Right atrium auricular region (tissue), 2 donors: Measurements from ENCODE around the gene FANCC. TPM values are rescaled to one million over a fixed set of nuclear protein-coding genes. Genes with fewer than 3 reads are reported as not detected.

Source experiments
- DNase-seq: peaks from one replicate; pipeline ENCODE4 v3.0.0-alpha.2; 2019; ENCODE audit warnings: low spot score
- H3K27ac ChIP-seq, 2 donors: fragments of 200-600 bp; sonication (generic); 1 replicate in 1 of 2; 2 replicates in 1 of 2; pipeline ENCODE4 v1.5.1; 2016 to 2019
- H3K27me3 ChIP-seq, 2 donors: fragments of 200-600 bp; sonication (generic); one replicate each; pipeline versions ENCODE4 v1.5.1 to v1.6.0; 2017 to 2019
- H3K36me3 ChIP-seq: fragments of 200-600 bp; sonication (generic); one replicate; pipeline ENCODE4 v1.5.1; 2016
- H3K4me1 ChIP-seq, 2 donors: fragments of 200-600 bp; sonication (generic); one replicate each; pipeline versions ENCODE4 v1.5.1 to v1.6.0; 2017 to 2019
- H3K4me3 ChIP-seq, 2 donors: fragments of 200-600 bp; sonication (generic); 1 replicate in 1 of 2; 2 replicates in 1 of 2; pipeline ENCODE4 v1.5.1; 2017 to 2019; ENCODE audit warnings: mild to moderate bottlenecking in 1 of 2, moderate library complexity in 1 of 2
- H3K9me3 ChIP-seq, 2 donors: fragments of 200-600 bp; sonication (generic); one replicate each; pipeline ENCODE4 v1.5.1; 2019
- total RNA-seq, 2 donors: library from RNA; depleted of rRNA; stranded (reverse); fragments of >200 nt; gene quantifications; one replicate each; pipeline ENCODE4 v1.1.0, GENCODE V29; 2016
- TF ChIP-seq, protein P1 (sequence below), 2 donors: fragments of 200-600 bp; sonication (generic); IDR thresholded peaks; one replicate each; pipeline ENCODE4 v1.5.1; 2019; ENCODE audit warnings: antibody characterized with exemption in 2 of 2

Gene FANCC
- total RNA-seq, 2 donors from 2014 or later, result 1.8 to 6.2 TPM

DNA sequence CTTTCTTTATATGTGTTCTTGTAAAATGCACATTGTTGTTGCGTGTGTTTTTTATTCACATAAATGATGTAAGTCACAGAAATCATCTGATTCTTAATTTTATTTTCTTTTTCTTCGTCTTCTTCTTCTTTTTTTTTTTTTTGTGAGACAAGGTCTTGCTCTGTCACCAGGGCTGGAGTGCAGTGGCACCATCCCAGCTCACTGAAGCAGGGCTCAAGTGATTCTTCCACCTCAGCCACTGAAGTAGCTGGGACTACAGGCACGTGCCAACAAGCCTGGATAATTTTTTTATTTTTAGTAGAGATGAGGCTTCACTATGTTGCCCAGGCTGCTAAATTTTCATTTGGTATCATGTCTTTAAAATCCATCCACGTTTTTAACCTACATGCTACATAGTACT, 28.5 kb upstream of the FANCC start:
- H3K9me3 ChIP-seq, result peaks cover 0 to 5% of the 10 kb centered on the region in 2 donors
- TF ChIP-seq, protein P1, sequence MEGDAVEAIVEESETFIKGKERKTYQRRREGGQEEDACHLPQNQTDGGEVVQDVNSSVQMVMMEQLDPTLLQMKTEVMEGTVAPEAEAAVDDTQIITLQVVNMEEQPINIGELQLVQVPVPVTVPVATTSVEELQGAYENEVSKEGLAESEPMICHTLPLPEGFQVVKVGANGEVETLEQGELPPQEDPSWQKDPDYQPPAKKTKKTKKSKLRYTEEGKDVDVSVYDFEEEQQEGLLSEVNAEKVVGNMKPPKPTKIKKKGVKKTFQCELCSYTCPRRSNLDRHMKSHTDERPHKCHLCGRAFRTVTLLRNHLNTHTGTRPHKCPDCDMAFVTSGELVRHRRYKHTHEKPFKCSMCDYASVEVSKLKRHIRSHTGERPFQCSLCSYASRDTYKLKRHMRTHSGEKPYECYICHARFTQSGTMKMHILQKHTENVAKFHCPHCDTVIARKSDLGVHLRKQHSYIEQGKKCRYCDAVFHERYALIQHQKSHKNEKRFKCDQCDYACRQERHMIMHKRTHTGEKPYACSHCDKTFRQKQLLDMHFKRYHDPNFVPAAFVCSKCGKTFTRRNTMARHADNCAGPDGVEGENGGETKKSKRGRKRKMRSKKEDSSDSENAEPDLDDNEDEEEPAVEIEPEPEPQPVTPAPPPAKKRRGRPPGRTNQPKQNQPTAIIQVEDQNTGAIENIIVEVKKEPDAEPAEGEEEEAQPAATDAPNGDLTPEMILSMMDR (IDR thresholded peaks at IDR 0.05), result no peak
- H3K27me3 ChIP-seq, result peaks cover 10 to 15% of the 10 kb centered on the region in 2 donors
- peaks cover 0 to 11% of the 10 kb centered on the region in 2 donors for H3K4me1 ChIP-seq
- DNase-seq, result no peak
- no peak overlapping the region for H3K4me3 ChIP-seq
- H3K36me3 ChIP-seq, result no peaks in the 10 kb centered on the region
- no peak overlapping the region for H3K27ac ChIP-seq

DNA sequence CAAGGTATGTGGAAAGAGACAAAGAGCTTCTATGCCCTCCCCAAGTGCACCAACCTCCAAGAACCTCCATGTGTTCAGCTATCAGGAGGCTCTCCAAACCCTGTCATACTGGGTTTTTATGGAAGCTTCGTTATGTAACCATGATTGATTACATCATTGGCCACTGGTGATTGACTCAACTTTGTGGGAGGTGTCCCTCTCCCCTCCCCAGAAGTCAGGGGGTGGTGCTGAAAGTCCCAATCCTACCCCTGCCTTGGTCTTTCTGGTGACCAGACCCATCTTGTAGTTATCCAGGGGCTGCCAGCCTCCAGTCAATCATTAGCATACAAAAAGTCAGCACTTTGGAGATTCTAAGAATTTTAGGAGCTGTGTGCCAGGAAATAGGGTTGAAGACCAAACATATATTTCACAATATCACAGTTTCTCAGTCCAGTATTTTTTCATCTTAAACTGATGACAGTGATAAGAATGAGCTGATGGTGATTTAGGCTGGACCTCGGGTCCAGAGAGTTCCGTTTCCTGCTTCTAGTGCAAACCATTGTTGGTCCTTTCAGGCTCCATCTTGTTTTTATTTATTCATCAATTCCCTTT, 27.3 kb upstream of the FANCC start:
- TF ChIP-seq, protein P1 (IDR thresholded peaks at IDR 0.05), result no peak
- H3K27me3 ChIP-seq, result peaks cover 10% of the 10 kb centered on the region in 2 donors
- peaks cover 0 to 5% of the 10 kb centered on the region in 2 donors for H3K9me3 ChIP-seq
- peaks cover 0 to 11% of the 10 kb centered on the region in 2 donors for H3K4me1 ChIP-seq
- no peak overlapping the region for H3K4me3 ChIP-seq
- H3K27ac ChIP-seq, result no peak overlapping the region
- no peak for DNase-seq
- H3K36me3 ChIP-seq, result no peaks in the 10 kb centered on the region

DNA sequence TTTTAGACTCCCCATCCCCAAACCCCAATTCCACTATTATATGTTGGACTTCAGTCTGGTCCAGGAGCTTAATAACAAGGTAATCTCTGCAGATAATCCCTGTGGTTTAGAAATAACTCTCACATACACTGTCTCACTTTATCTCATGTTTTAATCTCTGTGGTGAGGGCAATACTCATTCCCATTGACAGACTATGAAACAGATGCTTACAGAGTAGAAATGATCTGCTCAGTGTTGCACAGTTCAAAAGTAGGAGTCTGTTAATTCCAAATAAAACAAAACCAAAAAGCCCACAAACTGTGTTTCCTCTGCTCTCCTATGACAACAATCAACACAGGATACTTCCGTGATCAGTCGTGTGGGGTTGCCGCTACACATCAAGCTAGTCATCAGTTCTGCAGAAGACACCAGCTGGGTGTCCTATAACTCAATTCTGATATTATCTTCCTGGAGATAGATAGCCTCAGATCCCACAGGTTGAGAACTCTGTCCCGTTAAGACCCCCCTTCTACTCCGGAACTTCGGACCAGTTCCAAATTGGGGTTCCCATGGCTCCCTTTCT, 26.3 kb upstream of the FANCC start:
- Histone ChIP-seq H3K27ac (no peak overlapping the region), H3K9me3 (peaks cover 0 to 5% of the 10 kb centered on the region in 2 donors), H3K36me3 (no peaks in the 10 kb centered on the region), H3K27me3 (peaks cover 0 to 4% of the 10 kb centered on the region in 2 donors), H3K4me1 (peaks cover 0 to under 1% of the 10 kb centered on the region in 2 donors), H3K4me3 (no peak overlapping the region)
- no peak for DNase-seq
- TF ChIP-seq, protein P1 (IDR thresholded peaks at IDR 0.05), result no peak

DNA sequence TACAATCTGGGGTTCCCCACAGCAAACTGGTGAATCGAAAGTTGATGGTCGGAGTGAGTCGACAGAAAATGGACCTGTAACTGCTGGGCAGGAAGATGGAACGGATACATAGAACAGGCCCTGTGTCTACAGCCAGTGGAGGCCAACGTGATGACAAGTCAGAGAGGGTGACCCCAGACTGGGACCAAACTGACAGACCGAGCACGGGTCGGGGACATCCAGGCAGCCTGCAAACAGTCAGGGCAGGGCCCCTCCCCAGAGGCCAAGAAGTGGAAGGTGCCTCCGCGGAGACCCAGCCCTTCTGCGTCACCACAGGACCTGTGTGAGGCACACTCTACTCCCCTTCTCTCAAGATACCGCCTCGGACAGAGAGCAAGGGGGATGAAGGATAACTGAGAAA, 25.1 kb upstream of the FANCC start:
- TF ChIP-seq, protein P1 (IDR thresholded peaks at IDR 0.05), result no peak
- DNase-seq, result no peak
- no peak overlapping the region for H3K4me3 ChIP-seq
- no peaks in the 10 kb centered on the region for H3K27me3 ChIP-seq
- H3K4me1 ChIP-seq, result no peaks in the 10 kb centered on the region
- no peak overlapping the region for H3K27ac ChIP-seq
- H3K9me3 ChIP-seq, result peaks cover 0 to under 1% of the 10 kb centered on the region in 2 donors
- no peaks in the 10 kb centered on the region for H3K36me3 ChIP-seq

DNA sequence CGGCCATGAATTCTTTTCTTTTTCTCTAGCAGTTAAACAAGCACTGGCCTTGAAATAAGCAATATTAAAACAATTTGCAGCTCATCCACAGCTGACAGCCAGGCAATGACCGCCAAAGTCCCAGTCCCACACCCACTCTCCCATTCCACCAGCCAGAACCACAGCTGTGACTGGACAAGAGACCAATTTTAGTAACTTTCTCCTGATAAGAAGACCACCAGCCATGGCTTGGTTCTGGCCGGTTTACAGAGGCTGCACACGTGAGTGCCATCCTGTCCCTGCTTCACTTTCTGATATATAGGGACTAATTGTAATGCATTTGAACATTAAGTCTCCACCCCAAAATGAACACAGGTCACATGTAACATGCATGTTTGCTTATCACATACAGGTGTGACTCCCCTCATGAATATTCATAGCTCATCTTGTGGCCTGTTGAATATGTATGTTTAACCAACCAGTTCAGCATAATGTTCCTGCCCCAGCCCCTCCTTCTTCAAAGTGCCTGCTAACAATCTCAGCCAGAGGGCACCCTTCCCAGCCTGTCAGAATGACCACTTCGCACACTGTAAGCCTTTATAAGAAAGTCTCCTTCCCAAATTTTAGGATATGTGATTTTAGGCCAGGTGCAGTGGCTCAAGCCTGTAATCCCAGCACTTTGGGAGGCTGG, 23.9 kb upstream of the FANCC start:
- no peaks in the 10 kb centered on the region for H3K4me1 ChIP-seq
- no peaks in the 10 kb centered on the region for H3K27me3 ChIP-seq
- no peak for DNase-seq
- H3K4me3 ChIP-seq, result no peak overlapping the region
- H3K36me3 ChIP-seq, result no peaks in the 10 kb centered on the region
- H3K27ac ChIP-seq, result no peak overlapping the region
- TF ChIP-seq, protein P1 (IDR thresholded peaks at IDR 0.05), result peak in 1 of 2 donors; percentile 45
- H3K9me3 ChIP-seq, result no peaks in the 10 kb centered on the region
